ENCODE data around the gene PLEK. TPM values are rescaled to one million over a fixed set of nuclear protein-coding genes. Genes with fewer than 3 reads are reported as not detected.

Gene PLEK
- total and polyA plus RNA-seq, 9 of the 15 experiments (the other 6 are each of a cell fraction or from before 2014, with no cell fraction given): 0.14 to 1.2 (median 0.36) TPM

DNA sequence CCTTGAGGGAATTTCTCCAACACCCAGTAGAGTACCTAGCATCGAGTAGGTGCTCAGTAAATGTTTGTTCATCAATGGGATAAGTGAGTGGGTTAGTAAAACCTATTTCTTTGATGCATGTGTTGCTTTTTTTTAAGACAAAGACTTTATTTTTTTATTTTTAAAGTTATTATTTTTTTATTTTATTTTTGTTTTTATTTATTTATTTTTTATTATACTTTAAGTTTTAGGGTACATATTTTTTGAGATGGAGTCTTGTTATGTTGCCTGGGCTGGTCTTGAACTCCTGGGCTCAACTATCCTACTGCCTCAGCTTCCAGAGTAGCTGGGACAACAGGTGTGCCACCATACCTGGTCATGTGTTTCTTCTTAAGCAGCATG, 20.8 kb downstream of the PLEK start:
- no peak overlapping the region for H3K27ac ChIP-seq (ENCODE audit: extremely low read depth, low read depth, low read length)
- ATAC-seq (no peak), FAIRE-seq (no peak), DNase-seq (ENCODE audit: extremely low read depth in 1 of 4, low spot score in 3 of 4) (no peak)
- ChIA-PET CTCF (ENCODE audit: low intra/inter-chr PET ratio) (no interaction called here), POLR2A (no interaction called here)
- H3K27me3 ChIP-seq (ENCODE audit: control insufficient read depth in 2 of 2, insufficient read depth in 2 of 2, low read length in 2 of 2): 0 out of 5 replicates have a peak, but pooled peaks cover 0 to 5% of the 10 kb centered on the region in 2 experiments
- H2AFZ ChIP-seq (ENCODE audit: low read depth, low read length): no peak overlapping the region
- BruUV-seq (replicated peaks): no TSS peak
- H3K79me2 ChIP-seq (ENCODE audit: control insufficient read depth, insufficient read depth, low read length): no peaks in the 10 kb centered on the region
- no peaks in the 10 kb centered on the region for H3K9me1 ChIP-seq (ENCODE audit: control insufficient read depth, insufficient read depth, low read length)
- peaks cover 0 to 15% of the 10 kb centered on the region in 2 experiments; a peak in 3 of 5 replicates for H3K4me1 ChIP-seq (replicated peaks in 1 of 2; ENCODE audit: control insufficient read depth in 2 of 2, insufficient read depth in 2 of 2, low read length in 2 of 2)
- no peaks in the 10 kb centered on the region for H3K9me3 ChIP-seq (replicated peaks; ENCODE audit: control insufficient read depth, insufficient read depth, low read depth, low read length)
- H3K36me3 ChIP-seq (ENCODE audit: control insufficient read depth, insufficient read depth, low read length): no peaks in the 10 kb centered on the region
- H4K20me1 ChIP-seq (replicated peaks; ENCODE audit: control insufficient read depth, insufficient read depth, low read length): no peaks in the 10 kb centered on the region
- intact Hi-C loops (cut with micrococcal nuclease): no loop called here
- no peak overlapping the region for H3K9ac ChIP-seq (ENCODE audit: insufficient read depth in 1 of 2, low read depth in 2 of 2, low read length in 2 of 2)
- no peak overlapping the region for H3K4me2 ChIP-seq (ENCODE audit: insufficient read depth, low read length)
- no peak overlapping the region for H3K4me3 ChIP-seq
- in situ Hi-C loops (cut with MboI): no loop called here
- WGBS (ENCODE audit: insufficient coverage, low coverage, missing lambda C conversion rate): 44% methylated on average over 1 of the region's 1 CpG
- TF ChIP-seq NR2F6 (CRISPR knock-in tag; IDR thresholded peaks at IDR 0.05) (no peak), HCFC1 (IDR thresholded peaks at IDR 0.05; ENCODE audit: low read depth, low read length) (no peak), MYNN (IDR thresholded peaks at IDR 0.05) (no peak), MYNN (CRISPR knock-in tag; IDR thresholded peaks at IDR 0.05) (no peak), PREB (CRISPR knock-in tag; IDR thresholded peaks at IDR 0.05) (no peak), PML (IDR thresholded peaks at IDR 0.05; ENCODE audit: low read length) (no peak), JUN (IDR thresholded peaks at IDR 0.05; ENCODE audit: borderline replicate concordance, low read depth, low read length) (no peak), JUN (CRISPR knock-in tag; IDR thresholded peaks at IDR 0.05; ENCODE audit: borderline replicate concordance) (no peak), NFXL1 (CRISPR knock-in tag; IDR thresholded peaks at IDR 0.05) (no peak), COPS2 (conservative IDR thresholded peaks at IDR 0.05) (no peak), ZNF165 (CRISPR knock-in tag; IDR thresholded peaks at IDR 0.05; ENCODE audit: borderline replicate concordance) (no peak), HEY1 (CRISPR knock-in tag; IDR thresholded peaks at IDR 0.05; ENCODE audit: borderline replicate concordance) (no peak), ZNF589 (CRISPR knock-in tag; IDR thresholded peaks at IDR 0.05; ENCODE audit: low read depth) (no peak), ATF4 (CRISPR knock-in tag; IDR thresholded peaks at IDR 0.05) (no peak), THAP12 (CRISPR knock-in tag; IDR thresholded peaks at IDR 0.05) (no peak), HMG20A (CRISPR knock-in tag; conservative IDR thresholded peaks at IDR 0.05) (no peak)
- TF ChIP-seq, protein P1, sequence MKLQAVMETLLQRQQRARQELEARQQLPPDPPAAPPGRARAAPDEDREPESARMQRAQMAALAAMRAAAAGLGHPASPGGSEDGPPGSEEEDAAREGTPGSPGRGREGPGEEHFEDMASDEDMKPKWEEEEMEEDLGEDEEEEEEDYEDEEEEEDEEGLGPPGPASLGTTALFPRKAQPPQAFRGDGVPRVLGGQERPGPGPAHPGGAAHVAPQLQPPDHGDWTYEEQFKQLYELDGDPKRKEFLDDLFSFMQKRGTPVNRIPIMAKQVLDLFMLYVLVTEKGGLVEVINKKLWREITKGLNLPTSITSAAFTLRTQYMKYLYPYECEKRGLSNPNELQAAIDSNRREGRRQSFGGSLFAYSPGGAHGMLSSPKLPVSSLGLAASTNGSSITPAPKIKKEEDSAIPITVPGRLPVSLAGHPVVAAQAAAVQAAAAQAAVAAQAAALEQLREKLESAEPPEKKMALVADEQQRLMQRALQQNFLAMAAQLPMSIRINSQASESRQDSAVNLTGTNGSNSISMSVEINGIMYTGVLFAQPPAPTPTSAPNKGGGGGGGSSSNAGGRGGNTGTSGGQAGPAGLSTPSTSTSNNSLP (IDR thresholded peaks at IDR 0.05; ENCODE audit: borderline replicate concordance, low read depth, low read length): no peak
- TF ChIP-seq, protein P2, sequence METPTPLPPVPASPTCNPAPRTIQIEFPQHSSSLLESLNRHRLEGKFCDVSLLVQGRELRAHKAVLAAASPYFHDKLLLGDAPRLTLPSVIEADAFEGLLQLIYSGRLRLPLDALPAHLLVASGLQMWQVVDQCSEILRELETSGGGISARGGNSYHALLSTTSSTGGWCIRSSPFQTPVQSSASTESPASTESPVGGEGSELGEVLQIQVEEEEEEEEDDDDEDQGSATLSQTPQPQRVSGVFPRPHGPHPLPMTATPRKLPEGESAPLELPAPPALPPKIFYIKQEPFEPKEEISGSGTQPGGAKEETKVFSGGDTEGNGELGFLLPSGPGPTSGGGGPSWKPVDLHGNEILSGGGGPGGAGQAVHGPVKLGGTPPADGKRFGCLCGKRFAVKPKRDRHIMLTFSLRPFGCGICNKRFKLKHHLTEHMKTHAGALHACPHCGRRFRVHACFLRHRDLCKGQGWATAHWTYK (CRISPR knock-in tag; IDR thresholded peaks at IDR 0.05): no peak
